GM23338 (cell line): ENCODE measurements around the gene C4orf51.

Source experiments
- CTCF ChIP-seq, 2 experiments: fragments of 200-600 bp in 1 of 2; sonication (generic) in 1 of 2; conservative IDR thresholded peaks; 2 replicates each; pipeline versions ENCODE4 v1.5.1 to v1.6.1; 2016 to 2017; ENCODE audit warnings: antibody characterized with exemption in 2 of 2, low read depth in 2 of 2, mild to moderate bottlenecking in 2 of 2, moderate library complexity in 1 of 2
- EZH2 ChIP-seq: fragments of 200-600 bp; sonication (generic); IDR thresholded peaks from one replicate; pipeline ENCODE4 v1.8.0; 2017; ENCODE audit warnings: antibody characterized with exemption, mild to moderate bottlenecking, low read depth; ENCODE audit not compliant: unreplicated experiment
- EZH2phosphoT487 ChIP-seq: fragments of 200-600 bp; sonication (generic); IDR thresholded peaks from one replicate; pipeline ENCODE4 v1.8.1; 2018; ENCODE audit warnings: antibody characterized with exemption; ENCODE audit not compliant: unreplicated experiment
- POLR2AphosphoS5 ChIP-seq: IDR thresholded peaks from 2 replicates; pipeline ENCODE4 v1.6.1; 2016; ENCODE audit warnings: antibody characterized with exemption, low read depth
- TF ChIP-seq, protein P1 (sequence below): IDR thresholded peaks from 2 replicates; pipeline ENCODE4 v1.6.1; 2016; ENCODE audit warnings: antibody characterized with exemption

- TF ChIP-seq CTCF (conservative IDR thresholded peaks at IDR 0.05; ENCODE audit: low read depth in 2 of 2): no peak
- no peak for TF ChIP-seq POLR2AphosphoS5
- TF ChIP-seq, protein P1, sequence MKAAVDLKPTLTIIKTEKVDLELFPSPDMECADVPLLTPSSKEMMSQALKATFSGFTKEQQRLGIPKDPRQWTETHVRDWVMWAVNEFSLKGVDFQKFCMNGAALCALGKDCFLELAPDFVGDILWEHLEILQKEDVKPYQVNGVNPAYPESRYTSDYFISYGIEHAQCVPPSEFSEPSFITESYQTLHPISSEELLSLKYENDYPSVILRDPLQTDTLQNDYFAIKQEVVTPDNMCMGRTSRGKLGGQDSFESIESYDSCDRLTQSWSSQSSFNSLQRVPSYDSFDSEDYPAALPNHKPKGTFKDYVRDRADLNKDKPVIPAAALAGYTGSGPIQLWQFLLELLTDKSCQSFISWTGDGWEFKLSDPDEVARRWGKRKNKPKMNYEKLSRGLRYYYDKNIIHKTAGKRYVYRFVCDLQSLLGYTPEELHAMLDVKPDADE: no peak
- TF ChIP-seq EZH2: no peak
- TF ChIP-seq EZH2phosphoT487: no peak
Measured at GRCh38 chr4:145722561-145722960, 42.6 kb downstream of the C4orf51 start.
